Vagina (tissue), 2 donors: ENCODE data around the gene ARHGAP32. TPM values are rescaled to one million over a fixed set of nuclear protein-coding genes. Genes with fewer than 3 reads are reported as not detected.

Source experiments
- DNase-seq, 2 donors: peaks; one replicate each; pipeline ENCODE4 v3.0.0-alpha.2; 2017; ENCODE audit errors: extremely low spot score in 2 of 2
- H3K27ac ChIP-seq: fragments of 200-600 bp; sonication (generic); one replicate; pipeline ENCODE4 v1.5.1; 2019
- H3K27me3 ChIP-seq: fragments of 200-600 bp; sonication (generic); one replicate; pipeline ENCODE4 v1.5.1; 2019
- H3K36me3 ChIP-seq, 2 donors: fragments of 200-600 bp; sonication (generic); one replicate each; pipeline ENCODE4 v1.5.1; 2017 to 2019
- H3K4me1 ChIP-seq: fragments of 200-600 bp; sonication (generic); one replicate; pipeline ENCODE4 v1.5.1; 2019
- H3K4me3 ChIP-seq, 2 donors: fragments of 200-600 bp; sonication (generic); 1 replicate in 1 of 2; 2 replicates in 1 of 2; pipeline ENCODE4 v1.5.1; 2016 to 2019
- H3K9me3 ChIP-seq: fragments of 200-600 bp; sonication (generic); one replicate; pipeline ENCODE4 v1.5.1; 2019
- CTCF ChIP-seq, 3 experiments: fragments of 450-650 bp in 2 of 3; fragments of 200-600 bp in 1 of 3; sonication (generic) in 1 of 3; IDR thresholded peaks; one replicate each; pipeline ENCODE4 v1.5.1; 2017 to 2019; ENCODE audit warnings: antibody characterized with exemption in 3 of 3, mild to moderate bottlenecking in 2 of 3, moderate library complexity in 2 of 3
- POLR2A ChIP-seq, 2 donors: fragments of 450-650 bp; IDR thresholded peaks; one replicate each; pipeline ENCODE4 v1.6.1; 2017; ENCODE audit warnings: antibody characterized with exemption in 2 of 2, mild to moderate bottlenecking in 2 of 2, moderate library complexity in 2 of 2
- POLR2AphosphoS5 ChIP-seq, 2 donors: sonication (generic); formaldehyde crosslinking; IDR thresholded peaks; one replicate each; pipeline ENCODE4 v1.9.0; 2017; ENCODE audit warnings: antibody characterized with exemption in 2 of 2, mild to moderate bottlenecking in 2 of 2, low read depth in 1 of 2; ENCODE audit not compliant: insufficient read depth in 1 of 2
- intact Hi-C: fragments of 100-400 bp; cut with DNase I; formaldehyde crosslinking; loops from one replicate; pipeline ENCODE4 v1.15.1; 2023
- total RNA-seq: library from RNA; depleted of rRNA; stranded (reverse); fragments of >200 nt; gene quantifications from one replicate; pipeline ENCODE4 v1.2.3, GENCODE V29; 2016

ARHGAP32 gene
- total RNA-seq, 1 donor from 2014 or later, result 42.0 TPM

- no peak overlapping the region for H3K27ac ChIP-seq
- intact Hi-C loops, result no loop called here
- no peaks in the 10 kb centered on the region for H3K27me3 ChIP-seq
- H3K9me3 ChIP-seq, result no peaks in the 10 kb centered on the region
- peaks cover 10% of the 10 kb centered on the region for H3K4me1 ChIP-seq
- no peak for TF ChIP-seq CTCF (IDR thresholded peaks at IDR 0.05)
- no peak for TF ChIP-seq POLR2AphosphoS5 (IDR thresholded peaks at IDR 0.05; ENCODE audit: insufficient read depth in 1 of 2, low read depth in 1 of 2)
- TF ChIP-seq POLR2A (IDR thresholded peaks at IDR 0.05), result no peak
- H3K36me3 ChIP-seq, result no peaks in the 10 kb centered on the region
- no peak for DNase-seq
- no peak overlapping the region for H3K4me3 ChIP-seq
These were observed 147.0 kb downstream of the ARHGAP32 start for GRCh38 chr11:129045150-129045549.

- Histone ChIP-seq H3K9me3 (no peaks in the 10 kb centered on the region), H3K4me1 (peaks cover 10% of the 10 kb centered on the region), H3K4me3 (no peak overlapping the region), H3K27ac (no peak overlapping the region), H3K27me3 (no peaks in the 10 kb centered on the region), H3K36me3 (no peaks in the 10 kb centered on the region)
- intact Hi-C loops, result no loop called here
- DNase-seq, result no peak
- TF ChIP-seq POLR2AphosphoS5 (IDR thresholded peaks at IDR 0.05; ENCODE audit: insufficient read depth in 1 of 2, low read depth in 1 of 2), result no peak
- TF ChIP-seq POLR2A (IDR thresholded peaks at IDR 0.05), result no peak
- no peak for TF ChIP-seq CTCF (IDR thresholded peaks at IDR 0.05)
These were observed 149.6 kb downstream of the ARHGAP32 start for GRCh38 chr11:129042503-129042902.

GRCh38 chr11:129041611-129042018 is 150.5 kb downstream of the ARHGAP32 start:
- intact Hi-C loops, result no loop called here
- no peak for TF ChIP-seq CTCF (IDR thresholded peaks at IDR 0.05)
- no peak for TF ChIP-seq POLR2A (IDR thresholded peaks at IDR 0.05)
- no peak for TF ChIP-seq POLR2AphosphoS5 (IDR thresholded peaks at IDR 0.05; ENCODE audit: insufficient read depth in 1 of 2, low read depth in 1 of 2)
- no peaks in the 10 kb centered on the region for H3K9me3 ChIP-seq
- no peak overlapping the region for H3K4me3 ChIP-seq
- H3K27me3 ChIP-seq, result no peaks in the 10 kb centered on the region
- DNase-seq, result no peak
- no peak overlapping the region for H3K27ac ChIP-seq
- peaks cover 10% of the 10 kb centered on the region for H3K4me1 ChIP-seq
- H3K36me3 ChIP-seq, result no peaks in the 10 kb centered on the region

- H3K36me3 ChIP-seq, result no peaks in the 10 kb centered on the region
- no peaks in the 10 kb centered on the region for H3K27me3 ChIP-seq
- no peak overlapping the region for H3K4me3 ChIP-seq
- DNase-seq, result no peak
- TF ChIP-seq CTCF (IDR thresholded peaks at IDR 0.05) (no peak), POLR2AphosphoS5 (IDR thresholded peaks at IDR 0.05; ENCODE audit: insufficient read depth in 1 of 2, low read depth in 1 of 2) (no peak), POLR2A (IDR thresholded peaks at IDR 0.05) (no peak)
- no peak overlapping the region for H3K27ac ChIP-seq
- no peaks in the 10 kb centered on the region for H3K9me3 ChIP-seq
- peaks cover 10% of the 10 kb centered on the region for H3K4me1 ChIP-seq
- intact Hi-C loops, result no loop called here
These were observed 151.2 kb downstream of the ARHGAP32 start for GRCh38 chr11:129040934-129041333.

- Histone ChIP-seq H3K27me3 (no peaks in the 10 kb centered on the region), H3K9me3 (no peaks in the 10 kb centered on the region), H3K4me1 (no peaks in the 10 kb centered on the region), H3K27ac (no peak overlapping the region), H3K4me3 (no peak overlapping the region), H3K36me3 (no peaks in the 10 kb centered on the region)
- TF ChIP-seq CTCF (IDR thresholded peaks at IDR 0.05), result no peak
- no peak for TF ChIP-seq POLR2AphosphoS5 (IDR thresholded peaks at IDR 0.05; ENCODE audit: insufficient read depth in 1 of 2, low read depth in 1 of 2)
- TF ChIP-seq POLR2A (IDR thresholded peaks at IDR 0.05), result no peak
- intact Hi-C loops, result no loop called here
- no peak for DNase-seq
These were observed 156.9 kb downstream of the ARHGAP32 start for GRCh38 chr11:129035244-129035643.
